MM.1S (cell line): ENCODE data around the gene EIPR1.

Experiments
- CTCF ChIP-seq: fragments of 300-600 bp; sonication (generic); IDR thresholded peaks from 2 replicates; pipeline ENCODE4 v1.5.1; 2016; ENCODE audit warnings: antibody characterized with exemption, low read length, mixed read lengths
- EZH2 ChIP-seq: fragments of 300-600 bp; sonication (generic); optimal IDR thresholded peaks from 2 replicates; pipeline ENCODE3; 2017; ENCODE audit warnings: low read depth, mild to moderate bottlenecking, antibody characterized with exemption, low read length, mixed read lengths
- EZH2phosphoT487 ChIP-seq: fragments of 300-600 bp; sonication (generic); IDR thresholded peaks from 2 replicates; pipeline ENCODE4 v1.6.1; 2018; ENCODE audit warnings: antibody characterized with exemption, low read length

GRCh38 chr2:3178578-3179031 lies 199.0 kb downstream of the EIPR1 start:
- no peak for TF ChIP-seq CTCF
- TF ChIP-seq EZH2, result no peak
- no peak for TF ChIP-seq EZH2phosphoT487
